K562 (cell line): Measurements from ENCODE around the gene RPL22. TPM values are rescaled to one million over a fixed set of nuclear protein-coding genes. Genes with fewer than 3 reads are reported as not detected.

ENCODE experiments used
- DPF2 ChIP-seq: fragments of 450-650 bp; IDR thresholded peaks from 2 replicates; pipeline ENCODE4 v1.6.1; 2016
- NCOA1 ChIP-seq: fragments of 450-650 bp; IDR thresholded peaks from 2 replicates; pipeline ENCODE4 v1.6.1; 2016; ENCODE audit warnings: low read depth
- TARDBP ChIP-seq: fragments of 450-650 bp; IDR thresholded peaks from 2 replicates; pipeline ENCODE4 v1.6.1; 2016
- ZNF3 ChIP-seq: fragments of 250-450 bp; sonication (Bioruptor Pico); IDR thresholded peaks from 2 replicates; pipeline ENCODE4 v1.5.0; 2021; ENCODE audit warnings: mild to moderate bottlenecking, moderate library complexity
- ZNF583 ChIP-seq: fragments of 250-450 bp; sonication (Bioruptor Pico); IDR thresholded peaks from 2 replicates; pipeline ENCODE4 v1.4.0; 2020
- polyA plus RNA-seq, 8 experiments: library from polyadenylated mRNA; depleted of rRNA in 4 of 8; stranded (reverse) in 5 of 8; unstranded in 3 of 8; fragments of >200 nt; fragmentation: Nextera tagmentation in 2 of 8; fragmentation: Illumina TruSeq in 1 of 8; extraction: Ambion mirVana in 2 of 8; extraction: Trizol in 1 of 8; gene quantifications; 2 replicates each; pipeline versions ENCODE4 v1.2.1 to v1.2.3, GENCODE V29; 2011 to 2014; ENCODE audit warnings: inconsistent platforms in 1 of 8, missing spikeins in 1 of 8
- total RNA-seq, 7 experiments: library from RNA; depleted of rRNA in 6 of 7; stranded (reverse); fragments of >200 nt in 6 of 7; fragmentation: Illumina TruSeq in 2 of 7; extraction: Trizol in 2 of 7; gene quantifications; 2 replicates each; pipeline versions ENCODE4 v1.2.1 to v1.2.3, GENCODE V29; 2011 to 2021; ENCODE audit warnings: low replicate concordance in 1 of 7
- TF ChIP-seq, protein P1 (sequence below): sonication (generic); formaldehyde crosslinking; IDR thresholded peaks from 2 replicates; pipeline ENCODE4 v1.8.0; 2022; ENCODE audit warnings: missing genetic modification reagents, mild to moderate bottlenecking, moderate library complexity, borderline replicate concordance
- TF ChIP-seq, protein P2 (sequence below): sonication (generic); formaldehyde crosslinking; IDR thresholded peaks from 2 replicates; pipeline ENCODE4 v1.8.1; 2023; ENCODE audit warnings: mild to moderate bottlenecking, missing genetic modification reagents

RPL22 gene
- total and polyA plus RNA-seq, 9 of the 15 experiments (the other 6 are each of a cell fraction or from before 2014, with no cell fraction given), result 467 to 1,165 (median 607) TPM

DNA sequence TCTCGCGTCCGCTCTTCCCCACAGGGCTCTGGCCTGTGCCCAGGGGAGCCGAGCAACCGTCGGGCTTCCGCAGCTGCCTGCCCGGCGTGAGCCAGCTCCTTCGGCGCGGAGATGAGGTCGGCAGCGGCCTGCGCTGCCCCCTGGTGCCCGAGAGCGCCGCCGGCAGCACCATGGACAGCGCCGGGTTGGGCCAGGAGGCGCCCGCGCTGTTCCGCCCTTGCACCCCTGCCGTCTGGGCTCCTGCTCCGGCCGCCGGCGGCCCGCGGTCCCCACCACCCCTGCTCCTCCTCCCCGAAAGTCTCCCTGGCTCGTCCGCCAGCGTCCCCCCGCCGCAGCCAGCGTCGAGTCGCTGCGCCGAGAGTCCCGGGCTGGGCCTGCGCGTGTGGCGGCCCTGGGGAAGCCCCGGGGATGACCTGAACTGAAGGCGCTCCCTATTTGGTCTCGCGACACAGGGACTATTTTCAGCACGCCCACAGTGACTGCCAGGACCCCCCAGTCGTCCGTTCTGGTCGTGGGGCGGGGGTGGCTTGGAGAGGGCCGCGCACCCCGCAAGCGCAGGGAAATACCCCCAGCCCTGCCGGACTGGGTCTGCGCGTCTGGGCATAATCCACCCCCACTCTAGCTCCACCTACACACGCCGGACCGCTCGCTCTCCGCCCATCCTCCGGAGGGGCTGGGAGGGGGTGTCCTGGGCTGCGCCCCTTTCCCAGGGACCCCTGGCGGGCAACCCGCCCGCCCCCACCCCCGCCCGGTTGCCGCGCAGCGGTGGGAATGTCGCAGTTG, 45.9 kb upstream of the RPL22 start (continued):
- TF ChIP-seq ZNF583 (CRISPR knock-in tag) (peak; percentile 79; the same call in 1 of the 2 replicates), NCOA1 (peak; percentile 78; the same call in 1 of the 2 replicates), DPF2 (no peak), ZNF3 (CRISPR knock-in tag) (no peak), TARDBP (0 out of 2 replicates have a peak, but pooled peaks have one; percentile 58)
- TF ChIP-seq, protein P1, sequence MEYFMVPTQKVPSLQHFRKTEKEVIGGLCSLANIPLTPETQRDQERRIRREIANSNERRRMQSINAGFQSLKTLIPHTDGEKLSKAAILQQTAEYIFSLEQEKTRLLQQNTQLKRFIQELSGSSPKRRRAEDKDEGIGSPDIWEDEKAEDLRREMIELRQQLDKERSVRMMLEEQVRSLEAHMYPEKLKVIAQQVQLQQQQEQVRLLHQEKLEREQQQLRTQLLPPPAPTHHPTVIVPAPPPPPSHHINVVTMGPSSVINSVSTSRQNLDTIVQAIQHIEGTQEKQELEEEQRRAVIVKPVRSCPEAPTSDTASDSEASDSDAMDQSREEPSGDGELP, result peak; percentile 92
- TF ChIP-seq, protein P2, sequence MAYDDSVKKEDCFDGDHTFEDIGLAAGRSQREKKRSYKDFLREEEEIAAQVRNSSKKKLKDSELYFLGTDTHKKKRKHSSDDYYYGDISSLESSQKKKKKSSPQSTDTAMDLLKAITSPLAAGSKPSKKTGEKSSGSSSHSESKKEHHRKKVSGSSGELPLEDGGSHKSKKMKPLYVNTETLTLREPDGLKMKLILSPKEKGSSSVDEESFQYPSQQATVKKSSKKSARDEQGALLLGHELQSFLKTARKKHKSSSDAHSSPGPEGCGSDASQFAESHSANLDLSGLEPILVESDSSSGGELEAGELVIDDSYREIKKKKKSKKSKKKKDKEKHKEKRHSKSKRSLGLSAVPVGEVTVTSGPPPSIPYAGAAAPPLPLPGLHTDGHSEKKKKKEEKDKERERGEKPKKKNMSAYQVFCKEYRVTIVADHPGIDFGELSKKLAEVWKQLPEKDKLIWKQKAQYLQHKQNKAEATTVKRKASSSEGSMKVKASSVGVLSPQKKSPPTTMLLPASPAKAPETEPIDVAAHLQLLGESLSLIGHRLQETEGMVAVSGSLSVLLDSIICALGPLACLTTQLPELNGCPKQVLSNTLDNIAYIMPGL (CRISPR knock-in tag), result peak; percentile 98
